CD14-positive monocyte (primary cell): ENCODE data around the gene ZNF727. TPM values are rescaled to one million over a fixed set of nuclear protein-coding genes. Genes with fewer than 3 reads are reported as not detected.

Experiments used
- DNase-seq, 3 donors: peaks; one replicate each; pipeline ENCODE4 v3.0.0-alpha.2; 2011 to 2022
- H2AFZ ChIP-seq: 2 replicates; pipeline ENCODE4 v1.6.0; 2012; ENCODE audit warnings: mild to moderate bottlenecking, low read depth, low read length, inconsistent platforms; ENCODE audit not compliant: insufficient read depth, poor library complexity, severe bottlenecking
- H3K27ac ChIP-seq, 2 donors: 1 replicate in 1 of 2; 2 replicates in 1 of 2; pipeline ENCODE4 v1.5.1; 2012 to 2013; ENCODE audit warnings: low read length in 2 of 2, control low read depth in 1 of 2, inconsistent platforms in 1 of 2, low read depth in 1 of 2, mild to moderate bottlenecking in 1 of 2
- H3K27me3 ChIP-seq, 2 donors: one replicate each; pipeline versions ENCODE4 v1.6.0 to v1.6.1; 2011 to 2013; ENCODE audit warnings: low read length in 2 of 2; ENCODE audit not compliant: control insufficient read depth in 2 of 2, insufficient read depth in 2 of 2
- H3K36me3 ChIP-seq, 2 donors: replicated peaks in 1 of 2; 1 replicate in 1 of 2; 2 replicates in 1 of 2; pipeline versions ENCODE4 v1.5.1 to v1.6.1; 2012 to 2013; ENCODE audit warnings: low read length in 2 of 2, control low read depth in 1 of 2, inconsistent platforms in 1 of 2, mild to moderate bottlenecking in 1 of 2; ENCODE audit not compliant: insufficient read depth in 2 of 2, control insufficient read depth in 1 of 2
- H3K4me1 ChIP-seq, 2 donors: 1 replicate in 1 of 2; 2 replicates in 1 of 2; pipeline versions ENCODE4 v1.5.1 to v1.6.1; 2012 to 2013; ENCODE audit warnings: low read length in 2 of 2, control low read depth in 1 of 2, inconsistent platforms in 1 of 2, mild to moderate bottlenecking in 1 of 2, moderate library complexity in 1 of 2; ENCODE audit not compliant: insufficient read depth in 2 of 2, control insufficient read depth in 1 of 2
- H3K4me2 ChIP-seq: replicated peaks from 2 replicates; pipeline ENCODE3; 2012; ENCODE audit warnings: low read length, moderate library complexity, mild to moderate bottlenecking; ENCODE audit not compliant: poor library complexity, severe bottlenecking; ENCODE audit errors: extremely low read depth
- H3K4me3 ChIP-seq, 3 experiments: fragments of 200-600 bp in 1 of 3; sonication (generic) in 1 of 3; replicated peaks in 1 of 3; 1 replicate in 2 of 3; 2 replicates in 1 of 3; pipeline ENCODE4 v1.5.1; 2011 to 2013; ENCODE audit warnings: low read length in 3 of 3, mild to moderate bottlenecking in 3 of 3, control low read depth in 2 of 3, low read depth in 2 of 3, inconsistent platforms in 1 of 3, moderate library complexity in 1 of 3
- H3K79me2 ChIP-seq: 2 replicates; pipeline ENCODE4 v1.6.0; 2012; ENCODE audit warnings: mild to moderate bottlenecking, control low read depth, inconsistent platforms, low read length, moderate library complexity; ENCODE audit not compliant: insufficient read depth
- H3K9ac ChIP-seq: 2 replicates; pipeline ENCODE4 v1.6.0; 2017; ENCODE audit warnings: low read length, mild to moderate bottlenecking; ENCODE audit not compliant: insufficient read depth, poor library complexity, severe bottlenecking
- H3K9me3 ChIP-seq, 2 donors: replicated peaks in 1 of 2; 1 replicate in 1 of 2; 2 replicates in 1 of 2; pipeline versions ENCODE4 v1.5.1 to v1.6.1; 2012 to 2013; ENCODE audit warnings: low read length in 2 of 2, control low read depth in 1 of 2; ENCODE audit not compliant: control insufficient read depth in 1 of 2, insufficient read depth in 1 of 2
- H4K20me1 ChIP-seq: 2 replicates; pipeline ENCODE4 v1.6.0; 2012; ENCODE audit warnings: mild to moderate bottlenecking, low read length, control low read depth, moderate library complexity; ENCODE audit not compliant: insufficient read depth
- H3K27ac Mint-ChIP-seq, 7 donors: one replicate each; pipeline ENCODE4 v1.8.0; 2020; ENCODE audit warnings: mild to moderate bottlenecking in 7 of 7, mixed read lengths in 7 of 7, moderate library complexity in 6 of 7, inconsistent platforms in 2 of 7
- H3K27me3 Mint-ChIP-seq, 3 donors: one replicate each; pipeline ENCODE4 v1.8.0; 2021 to 2022; ENCODE audit warnings: low read depth in 3 of 3, mild to moderate bottlenecking in 3 of 3, mixed read lengths in 3 of 3, moderate library complexity in 3 of 3, inconsistent platforms in 1 of 3
- H3K36me3 Mint-ChIP-seq, 2 donors: one replicate each; pipeline ENCODE4 v1.8.0; 2020; ENCODE audit warnings: mixed read lengths in 2 of 2, inconsistent platforms in 1 of 2, mild to moderate bottlenecking in 1 of 2
- H3K4me1 Mint-ChIP-seq: one replicate; pipeline ENCODE4 v1.8.0; 2020; ENCODE audit warnings: mild to moderate bottlenecking, mixed read lengths
- H3K4me3 Mint-ChIP-seq, 2 donors: one replicate each; pipeline ENCODE4 v1.8.0; 2020; ENCODE audit warnings: mild to moderate bottlenecking in 2 of 2, mixed read lengths in 2 of 2, moderate library complexity in 1 of 2
- H3K9me3 Mint-ChIP-seq, 7 donors: one replicate each; pipeline ENCODE4 v1.8.0; 2020 to 2022; ENCODE audit warnings: mixed read lengths in 7 of 7, mild to moderate bottlenecking in 6 of 7, moderate library complexity in 6 of 7, inconsistent platforms in 2 of 7
- CTCF ChIP-seq: fragments of 200-600 bp; IDR thresholded peaks from one replicate; pipeline ENCODE4 v1.8.0; 2022; ENCODE audit warnings: antibody characterized with exemption, mild to moderate bottlenecking
- WGBS: methylation state at CpG from one replicate; pipeline ENCODE4 v1.1.5; 2013; ENCODE audit warnings: missing lambda C conversion rate; ENCODE audit not compliant: insufficient coverage; 5-methylcytosine and 5-hydroxymethylcytosine counted together
- intact Hi-C, 2 donors: fragments of 100-400 bp; cut with micrococcal nuclease; formaldehyde crosslinking; loops; one replicate each; pipeline versions ENCODE4 v1.15.0 to v1.15.1; 2023
- polyA plus RNA-seq, 3 donors: library from polyadenylated mRNA; depleted of rRNA in 1 of 3; unstranded in 2 of 3; stranded (reverse) in 1 of 3; fragments of 300-500 nt in 2 of 3; fragments of >200 nt in 1 of 3; fragmentation: Illumina TruSeq in 2 of 3; gene quantifications; 1 replicate in 2 of 3; 2 replicates in 1 of 3; pipeline ENCODE4 v1.2.3, GENCODE V29; 2012 to 2021

Gene ZNF727
- polyA plus RNA-seq, 3 donors: not detected

DNA sequence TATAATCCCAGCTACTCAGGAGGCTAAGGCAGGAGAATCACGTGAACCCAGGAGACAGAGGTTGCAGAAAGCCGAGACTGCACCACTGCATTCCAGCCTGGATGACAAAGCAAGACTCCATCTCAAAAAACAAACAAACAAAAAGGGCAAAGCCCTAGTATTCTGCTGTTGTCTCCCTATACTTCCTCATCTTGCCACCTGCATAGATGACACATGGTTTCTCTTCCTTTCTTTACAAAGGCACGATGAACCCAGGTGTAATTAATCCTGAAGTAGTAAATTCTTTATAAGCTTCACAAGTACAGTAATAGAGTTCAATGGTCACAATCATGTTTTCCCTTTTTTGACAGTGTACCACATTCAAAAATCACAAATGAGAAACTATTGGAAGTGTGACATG is 9.8 kb upstream of the ZNF727 start:
- WGBS: 100% methylated on average over 2 of the region's 3 CpGs
- intact Hi-C loops: no loop called here
- no peaks in the 10 kb centered on the region for H3K36me3 ChIP-seq
- DNase-seq: no peak
- no peak for TF ChIP-seq CTCF
- Mint-ChIP-seq H3K27me3 (peaks cover 0 to 8% (median 4%) of the 10 kb centered on the region in 3 donors), H3K36me3 (no peaks in the 10 kb centered on the region), H3K4me1 (no peaks in the 10 kb centered on the region), H3K9me3 (peaks cover 30 to 85% (median 71%) of the 10 kb centered on the region in 7 donors), H3K27ac (no peak overlapping the region), H3K4me3 (no peak overlapping the region)
- no peaks in the 10 kb centered on the region for H3K4me1 ChIP-seq
- no peak overlapping the region for H3K4me2 ChIP-seq
- H3K9me3 ChIP-seq: peaks cover 70 to 91% of the 10 kb centered on the region in 2 donors
- no peaks in the 10 kb centered on the region for H3K27me3 ChIP-seq
- no peaks in the 10 kb centered on the region for H3K79me2 ChIP-seq
- H2AFZ ChIP-seq: no peak overlapping the region
- H3K4me3 ChIP-seq: no peak overlapping the region
- H4K20me1 ChIP-seq: no peaks in the 10 kb centered on the region
- no peak overlapping the region for H3K9ac ChIP-seq
- H3K27ac ChIP-seq: no peak overlapping the region

GRCh38 chr7:64037095-64037494 is 8.1 kb upstream of the ZNF727 start:
- Histone ChIP-seq H3K4me3 (no peak overlapping the region), H3K9ac (no peak overlapping the region), H3K79me2 (no peaks in the 10 kb centered on the region), H3K9me3 (peaks cover 76 to 91% of the 10 kb centered on the region in 2 donors), H4K20me1 (no peaks in the 10 kb centered on the region), H3K4me2 (no peak overlapping the region), H3K27me3 (no peaks in the 10 kb centered on the region), H3K27ac (no peak overlapping the region), H2AFZ (no peak overlapping the region), H3K36me3 (no peaks in the 10 kb centered on the region), H3K4me1 (no peaks in the 10 kb centered on the region)
- H3K9me3 Mint-ChIP-seq: peaks cover 36 to 81% (median 72%) of the 10 kb centered on the region in 7 donors
- no peak for DNase-seq
- 34% methylated on average over 13 of the region's 21 CpGs for WGBS
- no peaks in the 10 kb centered on the region for H3K36me3 Mint-ChIP-seq
- intact Hi-C loops: no loop called here
- H3K4me3 Mint-ChIP-seq: no peak overlapping the region
- peaks cover 0 to 8% (median 4%) of the 10 kb centered on the region in 3 donors for H3K27me3 Mint-ChIP-seq
- no peak for TF ChIP-seq CTCF
- no peak overlapping the region for H3K27ac Mint-ChIP-seq
- H3K4me1 Mint-ChIP-seq: no peaks in the 10 kb centered on the region
